Panc1 (cell line): Measurements from ENCODE around the gene OR2M4.

Experiments
- CTCF ChIP-seq: fragments of 450-650 bp; IDR thresholded peaks from 2 replicates; pipeline ENCODE4 v1.5.1; 2017; ENCODE audit warnings: mild to moderate bottlenecking
- POLR2AphosphoS5 ChIP-seq: IDR thresholded peaks from 2 replicates; pipeline ENCODE4 v1.6.1; 2012; ENCODE audit warnings: mild to moderate bottlenecking, low read depth, low read length, moderate library complexity
- REST ChIP-seq, 2 experiments: IDR thresholded peaks; 2 replicates each; pipeline ENCODE4 v1.6.1; 2011 to 2012; ENCODE audit warnings: low read depth in 2 of 2, control low read depth in 1 of 2, low read length in 1 of 2, mild to moderate bottlenecking in 1 of 2, moderate library complexity in 1 of 2; ENCODE audit not compliant: insufficient read depth in 1 of 2
- SIN3A ChIP-seq: IDR thresholded peaks from 2 replicates; pipeline ENCODE4 v1.6.1; 2012; ENCODE audit warnings: low read depth, mild to moderate bottlenecking, low read length, moderate library complexity, borderline replicate concordance; ENCODE audit not compliant: insufficient read depth

GRCh38 chr1:248189026-248189425 lies 42.2 kb upstream of the OR2M4 start:
- no peak for TF ChIP-seq CTCF
- TF ChIP-seq SIN3A = no peak
- no peak for TF ChIP-seq REST (IDR thresholded peaks at IDR 0.05; ENCODE audit: insufficient read depth in 1 of 2, low read depth in 2 of 2, low read length in 1 of 2)
- no peak for TF ChIP-seq POLR2AphosphoS5
